ENCODE measurements around the gene SPDYE3.
"Not testable (repeated sequence)": the region's sequence is repeated elsewhere in the genome, so short reads cannot be mapped to it uniquely, and the experiment has no call there.

GRCh38 chr7:100298632-100298895 lies 8.9 kb upstream of the SPDYE3 start:
- not testable (repeated sequence) for TF ChIP-seq CTCF (IDR thresholded peaks at IDR 0.05; ENCODE audit: low read depth, low read length); EZH2phosphoT487 (IDR thresholded peaks at IDR 0.05; ENCODE audit: low read depth)

Measured in OCI-LY3 (cell line).